ENCODE results near the gene NACC2.

Gene NACC2

GRCh38 chr9:136050701-136051452, 44.2 kb downstream of the NACC2 start (continued):
- TF ChIP-seq KLF17 (tag by site-specific recombination; IDR thresholded peaks at IDR 0.05) (peak; percentile 56), ZNF394 (tag by site-specific recombination; IDR thresholded peaks at IDR 0.05; ENCODE audit: borderline replicate concordance) (peak; percentile 45; the same call in 1 of the 2 replicates), PBX3 (CRISPR knock-in tag; IDR thresholded peaks at IDR 0.05) (no peak), ZNF416 (tag by site-specific recombination; IDR thresholded peaks at IDR 0.05) (no peak), RBAK (tag by site-specific recombination; IDR thresholded peaks at IDR 0.05) (no peak), ZNF223 (tag by site-specific recombination; IDR thresholded peaks at IDR 0.05) (no peak), SP3 (tag by site-specific recombination; IDR thresholded peaks at IDR 0.05) (no peak), ZBTB17 (tag by site-specific recombination; IDR thresholded peaks at IDR 0.05) (no peak), ZIC2 (tag by site-specific recombination; IDR thresholded peaks at IDR 0.05) (peak; percentile 99), ZBTB6 (tag by site-specific recombination; IDR thresholded peaks at IDR 0.05) (no peak), ZNF133 (tag by site-specific recombination; IDR thresholded peaks at IDR 0.05) (no peak), ZNF624 (tag by site-specific recombination; IDR thresholded peaks at IDR 0.05) (no peak), MZF1 (tag by site-specific recombination; IDR thresholded peaks at IDR 0.05; ENCODE audit: borderline replicate concordance) (no peak), ZNF350 (tag by site-specific recombination; IDR thresholded peaks at IDR 0.05) (no peak), ELK4 (IDR thresholded peaks at IDR 0.05; ENCODE audit: borderline replicate concordance, low read depth, low read length) (no peak), KLF10 (tag by site-specific recombination; IDR thresholded peaks at IDR 0.05) (no peak), ZNF837 (tag by site-specific recombination; IDR thresholded peaks at IDR 0.05) (no peak), ZFHX2 (tag by site-specific recombination; conservative IDR thresholded peaks at IDR 0.05) (peak; percentile 73)
- TF ChIP-seq, protein P1, sequence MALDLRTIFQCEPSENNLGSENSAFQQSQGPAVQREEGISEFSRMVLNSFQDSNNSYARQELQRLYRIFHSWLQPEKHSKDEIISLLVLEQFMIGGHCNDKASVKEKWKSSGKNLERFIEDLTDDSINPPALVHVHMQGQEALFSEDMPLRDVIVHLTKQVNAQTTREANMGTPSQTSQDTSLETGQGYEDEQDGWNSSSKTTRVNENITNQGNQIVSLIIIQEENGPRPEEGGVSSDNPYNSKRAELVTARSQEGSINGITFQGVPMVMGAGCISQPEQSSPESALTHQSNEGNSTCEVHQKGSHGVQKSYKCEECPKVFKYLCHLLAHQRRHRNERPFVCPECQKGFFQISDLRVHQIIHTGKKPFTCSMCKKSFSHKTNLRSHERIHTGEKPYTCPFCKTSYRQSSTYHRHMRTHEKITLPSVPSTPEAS (tag by site-specific recombination; IDR thresholded peaks at IDR 0.05): no peak
- TF ChIP-seq, protein P2, sequence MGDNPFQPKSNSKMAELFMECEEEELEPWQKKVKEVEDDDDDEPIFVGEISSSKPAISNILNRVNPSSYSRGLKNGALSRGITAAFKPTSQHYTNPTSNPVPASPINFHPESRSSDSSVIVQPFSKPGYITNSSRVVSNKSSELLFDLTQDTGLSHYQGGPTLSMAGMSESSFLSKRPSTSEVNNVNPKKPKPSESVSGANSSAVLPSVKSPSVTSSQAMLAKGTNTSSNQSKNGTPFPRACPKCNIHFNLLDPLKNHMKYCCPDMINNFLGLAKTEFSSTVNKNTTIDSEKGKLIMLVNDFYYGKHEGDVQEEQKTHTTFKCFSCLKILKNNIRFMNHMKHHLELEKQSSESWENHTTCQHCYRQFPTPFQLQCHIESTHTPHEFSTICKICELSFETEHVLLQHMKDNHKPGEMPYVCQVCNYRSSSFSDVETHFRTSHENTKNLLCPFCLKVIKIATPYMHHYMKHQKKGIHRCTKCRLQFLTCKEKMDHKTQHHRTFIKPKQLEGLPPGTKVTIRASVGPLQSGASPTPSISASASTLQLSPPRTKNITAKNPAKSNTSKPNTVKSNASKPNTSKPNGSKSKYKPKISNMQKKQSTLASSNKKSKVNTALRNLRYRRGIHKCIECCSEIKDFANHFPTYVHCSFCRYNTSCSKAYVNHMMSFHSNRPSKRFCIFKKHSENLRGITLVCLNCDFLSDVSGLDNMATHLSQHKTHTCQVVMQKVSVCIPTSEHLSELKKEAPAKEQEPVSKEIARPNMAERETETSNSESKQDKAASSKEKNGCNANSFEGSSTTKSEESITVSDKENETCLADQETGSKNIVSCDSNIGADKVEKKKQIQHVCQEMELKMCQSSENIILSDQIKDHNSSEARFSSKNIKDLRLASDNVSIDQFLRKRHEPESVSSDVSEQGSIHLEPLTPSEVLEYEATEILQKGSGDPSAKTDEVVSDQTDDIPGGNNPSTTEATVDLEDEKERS (tag by site-specific recombination; IDR thresholded peaks at IDR 0.05): no peak
- TF ChIP-seq, protein P3, sequence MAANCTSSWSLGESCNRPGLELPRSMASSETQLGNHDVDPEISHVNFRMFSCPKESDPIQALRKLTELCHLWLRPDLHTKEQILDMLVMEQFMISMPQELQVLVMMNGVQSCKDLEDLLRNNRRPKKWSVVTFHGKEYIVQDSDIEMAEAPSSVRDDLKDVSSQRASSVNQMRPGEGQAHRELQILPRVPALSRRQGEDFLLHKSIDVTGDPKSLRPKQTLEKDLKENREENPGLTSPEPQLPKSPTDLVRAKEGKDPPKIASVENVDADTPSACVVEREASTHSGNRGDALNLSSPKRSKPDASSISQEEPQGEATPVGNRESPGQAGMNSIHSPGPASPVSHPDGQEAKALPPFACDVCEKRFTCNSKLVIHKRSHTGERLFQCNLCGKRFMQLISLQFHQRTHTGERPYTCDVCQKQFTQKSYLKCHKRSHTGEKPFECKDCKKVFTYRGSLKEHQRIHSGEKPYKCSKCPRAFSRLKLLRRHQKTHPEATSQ (tag by site-specific recombination; IDR thresholded peaks at IDR 0.05): no peak
- TF ChIP-seq, protein P4, sequence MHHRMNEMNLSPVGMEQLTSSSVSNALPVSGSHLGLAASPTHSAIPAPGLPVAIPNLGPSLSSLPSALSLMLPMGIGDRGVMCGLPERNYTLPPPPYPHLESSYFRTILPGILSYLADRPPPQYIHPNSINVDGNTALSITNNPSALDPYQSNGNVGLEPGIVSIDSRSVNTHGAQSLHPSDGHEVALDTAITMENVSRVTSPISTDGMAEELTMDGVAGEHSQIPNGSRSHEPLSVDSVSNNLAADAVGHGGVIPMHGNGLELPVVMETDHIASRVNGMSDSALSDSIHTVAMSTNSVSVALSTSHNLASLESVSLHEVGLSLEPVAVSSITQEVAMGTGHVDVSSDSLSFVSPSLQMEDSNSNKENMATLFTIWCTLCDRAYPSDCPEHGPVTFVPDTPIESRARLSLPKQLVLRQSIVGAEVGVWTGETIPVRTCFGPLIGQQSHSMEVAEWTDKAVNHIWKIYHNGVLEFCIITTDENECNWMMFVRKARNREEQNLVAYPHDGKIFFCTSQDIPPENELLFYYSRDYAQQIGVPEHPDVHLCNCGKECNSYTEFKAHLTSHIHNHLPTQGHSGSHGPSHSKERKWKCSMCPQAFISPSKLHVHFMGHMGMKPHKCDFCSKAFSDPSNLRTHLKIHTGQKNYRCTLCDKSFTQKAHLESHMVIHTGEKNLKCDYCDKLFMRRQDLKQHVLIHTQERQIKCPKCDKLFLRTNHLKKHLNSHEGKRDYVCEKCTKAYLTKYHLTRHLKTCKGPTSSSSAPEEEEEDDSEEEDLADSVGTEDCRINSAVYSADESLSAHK (tag by site-specific recombination; IDR thresholded peaks at IDR 0.05): no peak

All from HEK293 (cell line).